ENCODE measurements around the gene ST6GALNAC6. TPM values are rescaled to one million over a fixed set of nuclear protein-coding genes. Genes with fewer than 3 reads are reported as not detected.

ST6GALNAC6 gene
- total RNA-seq, 2 experiments from 2014 or later: 36.9 to 38.8 TPM

DNA sequence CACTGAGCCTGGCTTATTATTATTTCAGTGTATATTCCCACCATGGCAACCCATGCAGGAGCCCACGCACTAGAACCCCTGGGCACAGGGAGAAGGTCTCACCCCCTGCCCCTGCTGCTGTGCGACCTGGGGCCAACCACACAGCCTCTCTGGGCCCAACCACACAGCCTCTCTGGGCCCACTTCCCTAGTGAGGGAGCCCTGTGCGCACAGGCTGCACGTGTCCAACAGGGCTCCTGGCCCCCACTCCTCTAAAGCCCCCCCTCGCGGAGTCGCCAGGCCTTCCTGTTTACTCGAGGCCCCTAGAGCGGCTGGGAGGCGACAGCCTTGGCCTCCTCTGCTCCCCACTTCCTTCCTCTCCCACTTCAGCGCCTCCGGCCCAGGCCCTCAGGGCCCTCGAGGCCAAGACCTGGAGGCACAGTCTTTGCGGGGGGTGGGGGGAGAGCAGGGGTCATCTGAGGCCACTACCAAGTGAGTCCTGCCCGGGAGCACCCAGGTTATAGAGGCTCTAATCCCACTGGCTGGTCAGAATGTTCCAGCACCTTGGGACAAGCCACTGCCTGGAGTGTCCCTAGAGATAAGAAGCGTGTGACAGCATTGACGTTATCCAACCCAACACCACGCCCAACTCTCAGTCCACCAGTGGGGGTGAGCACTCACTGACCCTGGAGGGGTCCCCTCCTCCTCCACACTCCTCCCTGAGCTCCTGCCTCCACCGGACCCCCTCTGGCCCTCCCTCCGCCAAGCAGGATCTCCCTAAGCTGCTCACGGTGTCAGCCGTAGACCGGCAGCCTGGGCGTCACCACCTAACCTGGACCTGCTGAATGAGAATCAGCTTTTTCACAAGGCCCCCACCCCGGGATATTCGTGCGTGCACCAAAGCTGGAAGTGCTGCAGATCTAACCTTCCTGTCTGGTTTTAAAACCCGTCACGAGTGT is 37.1 kb downstream of the ST6GALNAC6 start:
- DNase-seq (peak; percentile 64), ATAC-seq (peak; percentile 53)
- H3K9me3 Mint-ChIP-seq: no peaks in the 10 kb centered on the region
- ChIA-PET POLR2A (interaction anchor here (0.7 to 1.5 kb wide), 5 partner anchors 9 to 268 kb away, joined by 3 to 5 read pairs (median 4); partner anchors contain the start of gene FPGS), CTCF (interaction anchor here (1.3 to 9.2 kb wide), 6 partner anchors 6 to 255 kb away, joined by 4 to 107 read pairs (median 10); partner anchors contain the start of genes ENG and TOR2A)
- intact Hi-C loops (cut with micrococcal nuclease): no loop called here
- H3K4me3 Mint-ChIP-seq: no peak overlapping the region
- H3K4me1 Mint-ChIP-seq (ENCODE audit: low read depth): peaks cover 36% of the 10 kb centered on the region
- H3K27me3 Mint-ChIP-seq: no peaks in the 10 kb centered on the region
- H3K36me3 Mint-ChIP-seq (ENCODE audit: low read depth): no peaks in the 10 kb centered on the region
- H3K27ac Mint-ChIP-seq: peak overlapping the region; percentile 86
- TF ChIP-seq, protein P1, sequence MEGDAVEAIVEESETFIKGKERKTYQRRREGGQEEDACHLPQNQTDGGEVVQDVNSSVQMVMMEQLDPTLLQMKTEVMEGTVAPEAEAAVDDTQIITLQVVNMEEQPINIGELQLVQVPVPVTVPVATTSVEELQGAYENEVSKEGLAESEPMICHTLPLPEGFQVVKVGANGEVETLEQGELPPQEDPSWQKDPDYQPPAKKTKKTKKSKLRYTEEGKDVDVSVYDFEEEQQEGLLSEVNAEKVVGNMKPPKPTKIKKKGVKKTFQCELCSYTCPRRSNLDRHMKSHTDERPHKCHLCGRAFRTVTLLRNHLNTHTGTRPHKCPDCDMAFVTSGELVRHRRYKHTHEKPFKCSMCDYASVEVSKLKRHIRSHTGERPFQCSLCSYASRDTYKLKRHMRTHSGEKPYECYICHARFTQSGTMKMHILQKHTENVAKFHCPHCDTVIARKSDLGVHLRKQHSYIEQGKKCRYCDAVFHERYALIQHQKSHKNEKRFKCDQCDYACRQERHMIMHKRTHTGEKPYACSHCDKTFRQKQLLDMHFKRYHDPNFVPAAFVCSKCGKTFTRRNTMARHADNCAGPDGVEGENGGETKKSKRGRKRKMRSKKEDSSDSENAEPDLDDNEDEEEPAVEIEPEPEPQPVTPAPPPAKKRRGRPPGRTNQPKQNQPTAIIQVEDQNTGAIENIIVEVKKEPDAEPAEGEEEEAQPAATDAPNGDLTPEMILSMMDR (IDR thresholded peaks at IDR 0.05): no peak

DNA sequence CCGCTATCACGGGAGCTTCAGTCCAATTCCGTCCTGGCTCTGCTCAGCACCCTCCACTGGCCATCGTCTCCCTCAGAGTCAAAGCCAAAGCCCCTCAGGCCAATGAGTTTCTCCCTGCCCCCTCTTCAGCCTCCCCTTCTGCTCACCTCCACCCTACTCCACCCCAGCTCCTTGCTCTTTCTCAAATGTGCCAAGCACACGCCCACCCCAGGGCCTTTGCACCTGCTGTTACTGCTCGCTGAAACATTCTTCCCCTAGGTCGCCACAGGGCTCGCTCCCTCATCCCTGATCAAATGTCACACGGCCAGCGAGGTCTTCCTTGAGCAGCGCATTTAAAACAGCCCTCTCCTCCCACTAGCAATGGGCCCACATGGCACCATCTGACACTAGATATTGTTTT is 38.6 kb downstream of the ST6GALNAC6 start:
- ATAC-seq (no peak), DNase-seq (no peak)
- CTCF ChIA-PET: interaction anchor here (1.4 to 9.2 kb wide), 4 partner anchors 6 to 126 kb away, joined by 6 to 107 read pairs (median 6); partner anchors contain the start of gene TOR2A
- no peaks in the 10 kb centered on the region for H3K9me3 Mint-ChIP-seq
- no peak overlapping the region for H3K4me3 Mint-ChIP-seq
- POLR2A ChIA-PET: interaction anchor here (0.5 to 0.7 kb wide), 2 partner anchors 10 to 68 kb away, joined by 3 read pairs; no protein-coding TSS in a partner anchor
- peak overlapping the region; percentile 52 for H3K27ac Mint-ChIP-seq
- H3K36me3 Mint-ChIP-seq (ENCODE audit: low read depth): no peaks in the 10 kb centered on the region
- H3K27me3 Mint-ChIP-seq: no peaks in the 10 kb centered on the region
- H3K4me1 Mint-ChIP-seq (ENCODE audit: low read depth): peaks cover 38% of the 10 kb centered on the region
- intact Hi-C loops (cut with micrococcal nuclease): no loop called here
- TF ChIP-seq, protein P1 (IDR thresholded peaks at IDR 0.05): no peak

DNA sequence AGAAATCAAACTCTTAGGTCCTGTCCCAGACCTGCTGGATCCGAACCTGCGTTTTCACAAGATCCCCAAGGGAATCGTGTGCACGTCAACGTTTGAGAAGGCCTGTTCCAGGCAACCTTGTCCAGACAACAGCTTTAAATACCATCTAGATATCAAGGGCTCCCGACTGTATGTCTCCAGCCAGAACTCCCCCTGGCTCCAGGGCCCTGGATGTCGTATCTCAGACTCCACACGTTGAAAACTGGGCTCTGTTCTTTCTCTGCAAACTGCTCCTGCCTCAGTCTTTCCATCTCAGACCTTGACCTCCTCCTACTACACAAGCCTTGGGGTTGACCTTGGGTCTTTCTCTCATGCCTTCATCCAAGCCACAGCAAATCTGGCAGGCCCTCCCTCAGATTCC is 39.1 kb downstream of the ST6GALNAC6 start:
- H3K9me3 Mint-ChIP-seq: no peaks in the 10 kb centered on the region
- intact Hi-C loops (cut with micrococcal nuclease): no loop called here
- H3K4me1 Mint-ChIP-seq (ENCODE audit: low read depth): peaks cover 35% of the 10 kb centered on the region
- H3K36me3 Mint-ChIP-seq (ENCODE audit: low read depth): no peaks in the 10 kb centered on the region
- POLR2A ChIA-PET: interaction anchor here (0.5 to 1.0 kb wide), 3 partner anchors 10 to 68 kb away, joined by 3 read pairs; no protein-coding TSS in a partner anchor
- no peaks in the 10 kb centered on the region for H3K27me3 Mint-ChIP-seq
- no peak for DNase-seq
- CTCF ChIA-PET: interaction anchor here (1.6 to 9.2 kb wide), 2 partner anchors 7 to 126 kb away, joined by 6 to 107 read pairs; partner anchors contain the start of gene TOR2A
- no peak for ATAC-seq
- no peak overlapping the region for H3K4me3 Mint-ChIP-seq
- no peak overlapping the region for H3K27ac Mint-ChIP-seq
- TF ChIP-seq, protein P1 (IDR thresholded peaks at IDR 0.05): no peak

DNA sequence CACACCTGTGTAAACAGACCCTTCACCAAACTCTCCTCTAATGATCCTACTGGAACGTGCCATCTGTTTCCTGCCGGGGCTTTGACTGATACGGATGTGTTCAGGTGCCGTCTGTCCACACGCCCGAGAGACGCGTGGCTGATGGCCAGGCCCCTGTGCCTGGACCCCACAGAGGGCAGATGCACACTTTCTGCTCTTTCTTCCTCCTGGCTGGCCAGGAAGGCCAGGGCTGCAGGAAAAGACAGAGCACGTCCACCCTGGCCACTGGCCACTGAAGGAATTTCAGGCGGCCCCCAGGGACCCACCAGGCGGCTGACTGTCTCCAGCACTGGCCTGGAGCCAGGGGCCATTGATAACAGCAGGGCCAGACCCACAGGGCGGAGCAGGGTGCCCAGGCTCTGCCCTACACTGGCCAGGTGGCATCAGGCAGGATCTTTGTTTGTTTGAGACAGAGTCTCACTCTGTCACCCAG is 41.3 kb downstream of the ST6GALNAC6 start:
- DNase-seq (no peak), ATAC-seq (no peak)
- Mint-ChIP-seq H3K9me3 (no peaks in the 10 kb centered on the region), H3K4me1 (ENCODE audit: low read depth) (peaks cover 33% of the 10 kb centered on the region), H3K27ac (no peak overlapping the region), H3K36me3 (ENCODE audit: low read depth) (no peaks in the 10 kb centered on the region), H3K4me3 (no peak overlapping the region), H3K27me3 (no peaks in the 10 kb centered on the region)
- TF ChIP-seq, protein P1 (IDR thresholded peaks at IDR 0.05): no peak
- intact Hi-C loops (cut with micrococcal nuclease): no loop called here
- CTCF ChIA-PET: interaction anchor here (9.2 kb wide), 1 partner anchor 9 kb away, joined by 107 read pairs; no protein-coding TSS in a partner anchor
- POLR2A ChIA-PET: no interaction called here
